ENCODE measurements around the gene PGAP6.
"Not testable (repeated sequence)": the region's sequence is repeated elsewhere in the genome, so short reads cannot be mapped to it uniquely, and the experiment has no call there.

The PGAP6 gene

DNA sequence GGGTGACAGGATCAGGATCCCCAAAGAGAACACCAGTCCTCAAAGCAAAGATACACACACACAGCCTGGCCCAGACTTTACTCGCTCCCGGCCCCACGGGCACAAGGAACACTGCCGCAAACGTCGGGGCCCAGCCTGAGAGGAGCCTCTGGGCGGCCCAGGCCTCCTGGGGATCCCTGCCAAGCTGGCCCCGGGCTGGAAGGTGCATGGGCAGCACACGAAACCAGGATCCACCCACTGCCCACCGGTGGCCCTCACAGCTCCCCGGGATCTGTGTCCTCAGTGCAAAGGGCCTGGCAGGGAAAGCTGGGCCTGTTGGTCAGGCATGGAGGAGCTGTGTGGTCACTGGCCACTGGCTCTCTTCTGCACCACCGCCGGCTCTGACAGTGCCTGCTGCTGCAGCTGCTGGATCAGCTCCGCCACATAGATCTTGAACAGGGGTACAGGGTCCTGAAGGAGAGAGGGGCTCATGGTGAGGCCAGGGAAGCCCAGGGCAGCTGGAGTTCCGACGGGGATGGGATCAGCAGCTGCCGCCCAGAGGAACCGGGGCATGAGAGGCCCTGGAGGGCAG lies 14.4 kb downstream of the PGAP6 start:
- no peak for DNase-seq (ENCODE audit: low spot score)

DNA sequence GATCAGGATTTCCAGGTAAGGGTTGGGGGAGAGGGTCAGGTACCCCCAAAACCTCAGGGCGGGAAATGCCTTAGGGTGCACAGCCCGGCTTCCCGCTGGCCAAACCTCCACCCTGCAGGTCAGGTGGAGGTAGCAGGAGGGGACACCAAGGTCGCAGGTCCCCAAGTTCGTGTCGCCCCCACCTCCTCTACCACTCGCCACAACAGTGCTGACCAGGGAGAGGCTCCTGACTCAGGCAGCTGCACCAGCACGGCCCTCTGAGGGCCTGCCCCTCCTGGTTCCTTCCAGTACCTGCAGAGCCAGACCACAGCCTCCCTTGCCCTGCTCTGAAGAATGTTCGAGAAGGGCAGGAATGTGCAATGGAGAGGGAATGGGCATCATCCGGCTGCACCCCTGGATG lies 15.3 kb downstream of the PGAP6 start:
- DNase-seq (ENCODE audit: low spot score) = no peak

DNA sequence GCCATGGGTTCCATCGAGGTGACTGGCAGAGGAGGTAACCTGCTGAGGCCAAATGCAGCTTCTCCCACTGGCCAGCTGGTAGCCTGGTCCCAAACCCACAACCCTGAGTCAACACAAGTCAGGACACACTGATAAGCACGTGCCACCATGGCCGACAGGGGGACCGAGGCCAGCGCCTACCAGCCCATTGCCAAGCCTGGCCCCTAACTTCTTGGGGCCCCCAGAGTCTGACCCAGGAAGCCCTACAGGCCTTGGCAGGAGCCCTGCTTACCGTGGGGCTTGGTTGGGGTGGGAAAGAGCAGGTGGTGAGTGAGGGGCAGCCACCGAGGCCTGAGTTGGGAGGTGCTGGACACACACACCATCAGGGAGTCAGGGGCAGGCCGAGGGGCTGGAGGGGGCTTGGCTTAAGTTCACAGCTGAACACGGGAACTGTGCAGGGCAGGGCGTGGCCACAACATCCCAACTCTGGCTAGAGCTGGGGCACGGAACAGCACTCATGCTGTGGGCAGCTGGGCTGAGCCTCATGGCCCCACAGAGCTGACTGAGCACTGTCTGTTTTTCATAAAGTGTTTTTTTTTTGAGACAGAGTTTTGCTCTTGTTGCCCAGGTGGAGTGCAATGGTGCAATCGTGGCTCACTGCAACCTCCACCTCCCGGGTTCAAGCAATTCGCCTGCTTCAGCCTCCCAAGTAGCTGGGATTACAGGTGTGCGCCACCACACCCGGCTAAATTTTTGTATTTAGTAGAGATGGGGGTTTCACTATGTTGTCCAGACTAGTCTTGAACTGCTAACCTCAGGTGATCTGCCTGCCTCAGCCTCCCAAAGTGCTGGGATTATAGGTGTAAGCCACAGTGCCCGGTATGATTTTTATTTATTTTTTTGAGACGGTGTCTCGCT lies 16.9 kb downstream of the PGAP6 start:
- no peak for DNase-seq (ENCODE audit: low spot score)

DNA sequence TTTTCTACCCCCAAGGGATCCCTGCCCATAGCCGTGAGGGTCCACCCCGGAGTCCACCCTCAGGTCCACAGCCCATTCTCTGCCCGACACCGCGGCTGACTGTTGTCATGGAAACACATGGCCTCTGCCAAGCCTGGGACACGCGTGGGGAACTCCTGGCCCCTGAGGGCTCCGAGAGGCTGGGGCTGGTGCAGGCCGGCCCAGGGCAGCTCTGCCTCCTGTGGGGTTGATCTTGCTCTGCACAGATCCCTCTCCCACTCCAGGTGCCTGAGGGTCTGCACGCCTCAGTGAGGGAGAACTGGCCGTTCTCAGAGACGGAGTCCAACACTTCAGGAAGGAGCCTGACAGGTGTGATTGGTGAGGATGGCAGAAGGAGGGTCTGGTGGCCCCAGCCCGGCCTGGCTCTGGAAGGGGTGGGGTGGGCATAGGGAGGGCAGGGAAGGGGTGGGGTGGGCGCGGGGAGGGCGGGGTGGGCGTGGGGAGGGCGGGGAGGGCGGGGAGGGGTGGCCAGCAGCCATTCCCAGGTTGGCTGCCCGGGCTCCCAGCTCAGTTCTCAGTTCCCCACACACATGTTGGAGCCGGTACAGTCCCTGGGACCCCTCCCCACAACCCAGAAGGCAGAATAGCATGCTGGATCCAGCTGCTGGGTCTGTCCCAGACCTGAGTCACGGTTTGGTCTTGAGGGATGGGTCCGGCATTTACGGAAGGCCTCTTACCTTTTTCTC lies 17.9 kb downstream of the PGAP6 start:
- DNase-seq (ENCODE audit: low spot score) = no peak

DNA sequence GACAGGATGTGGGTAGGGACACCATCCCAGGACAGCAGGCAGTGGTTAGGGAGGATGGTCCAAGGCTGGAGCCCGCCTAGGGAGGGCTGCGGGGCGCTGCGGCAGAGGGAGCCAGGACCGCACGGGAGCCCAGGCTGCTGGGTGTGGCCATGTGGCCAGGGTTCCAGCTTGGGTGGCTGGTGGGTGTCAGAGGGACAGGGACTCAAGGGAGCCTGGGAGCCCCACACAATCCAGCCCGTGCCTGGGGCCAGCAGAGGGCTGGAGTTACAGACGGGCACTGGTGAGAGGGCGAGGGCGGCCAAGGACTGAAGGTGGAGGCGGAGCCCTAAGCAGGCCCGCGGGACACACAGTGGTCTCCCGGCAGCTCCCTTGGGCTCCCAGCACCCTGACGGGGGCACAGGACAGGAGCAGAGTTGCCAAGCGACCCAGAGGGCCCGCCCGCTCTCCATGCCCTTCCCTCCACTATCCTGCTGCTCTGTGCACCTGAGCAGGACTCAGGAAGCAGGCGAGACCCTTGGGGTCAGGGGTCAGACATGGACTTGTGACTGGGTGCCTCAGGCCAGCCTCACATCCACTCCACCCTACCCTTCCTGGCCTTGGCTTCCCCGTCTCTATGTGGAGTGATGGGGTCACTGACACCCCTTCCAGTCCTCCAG lies 18.5 kb downstream of the PGAP6 start:
- no peak for DNase-seq (ENCODE audit: low spot score)

DNA sequence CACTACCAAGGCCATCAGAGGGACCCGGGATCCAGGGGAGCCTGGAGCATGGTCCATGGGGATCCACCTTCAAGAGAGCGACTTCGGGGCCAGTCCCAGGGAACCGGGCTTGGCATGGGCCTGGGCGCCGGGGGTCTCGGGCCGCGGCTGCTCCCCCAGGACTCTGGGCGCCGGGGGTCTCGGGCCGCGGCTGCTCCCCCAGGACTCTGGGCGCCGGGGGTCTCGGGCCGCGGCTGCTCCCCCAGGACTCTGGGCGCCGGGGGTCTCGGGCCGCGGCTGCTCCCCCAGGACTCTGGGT lies 19.1 kb downstream of the PGAP6 start:
- not testable (repeated sequence) for DNase-seq (ENCODE audit: low spot score)

DNA sequence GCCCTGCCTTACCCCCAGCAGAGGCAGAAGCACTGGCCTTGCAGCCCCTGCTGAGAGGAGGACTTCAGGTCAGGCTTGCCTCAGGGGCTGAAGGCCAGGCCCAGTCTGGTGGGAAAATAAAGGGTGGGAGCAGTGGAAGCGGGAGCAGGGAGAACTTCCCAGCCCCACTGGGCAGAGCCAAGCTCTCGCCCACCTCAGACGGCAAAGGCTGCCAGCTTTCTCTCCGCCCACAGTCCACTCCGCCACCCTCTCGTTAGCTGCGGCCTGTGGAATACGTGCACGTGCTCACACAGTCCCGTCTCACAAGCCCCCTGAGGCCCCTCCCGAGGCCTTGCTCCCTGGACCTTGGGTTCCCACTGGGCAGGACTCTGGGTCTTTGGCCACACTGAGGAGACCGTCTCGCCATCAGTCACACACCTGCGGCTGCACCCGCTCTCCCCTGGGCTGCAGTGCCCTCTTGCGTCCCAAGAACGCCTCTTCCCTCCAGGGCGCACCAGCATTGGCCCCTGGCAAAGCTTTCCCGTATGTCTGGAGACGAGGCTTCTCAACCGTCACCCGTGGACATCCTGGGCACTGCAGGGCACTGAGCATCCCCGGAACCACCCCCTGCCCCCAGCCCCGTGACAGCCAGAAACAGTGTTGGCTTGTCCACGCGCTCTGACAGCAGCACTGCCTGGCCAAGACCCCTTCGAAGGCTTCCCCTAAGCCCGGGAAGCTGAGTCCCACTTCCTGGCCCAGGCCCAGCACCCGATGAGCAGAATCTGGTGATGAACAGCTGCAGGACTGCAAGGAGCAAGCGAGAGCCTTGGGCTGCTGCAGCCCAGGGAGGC lies 19.7 kb downstream of the PGAP6 start:
- peak; percentile 85 for DNase-seq (ENCODE audit: low spot score)

DNA sequence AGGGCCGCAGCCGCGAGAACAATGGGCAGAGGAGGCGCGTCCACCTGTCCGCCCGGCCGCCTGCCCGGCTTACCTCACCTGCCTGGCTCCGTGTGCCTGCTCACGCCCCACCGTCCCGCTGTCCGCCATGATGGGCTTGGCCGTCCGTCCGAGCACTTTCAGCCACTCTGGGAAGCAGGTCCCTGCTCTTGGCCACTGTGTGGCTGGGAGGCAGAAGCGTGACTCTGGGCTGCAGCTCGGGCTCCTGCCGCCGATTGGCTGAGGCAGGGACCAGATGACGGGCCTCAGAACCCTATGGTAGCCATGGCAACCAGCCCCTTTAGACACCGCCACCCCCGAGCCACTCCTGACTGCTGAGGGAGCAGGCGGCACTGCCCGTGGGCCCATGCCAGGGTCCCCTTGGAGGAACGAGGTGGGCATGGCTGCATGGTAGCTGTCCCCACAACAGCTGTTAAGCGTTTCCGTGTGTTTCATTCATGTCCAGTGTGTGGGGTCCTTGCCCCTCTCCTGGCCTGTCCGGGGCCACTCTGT lies 20.4 kb downstream of the PGAP6 start:
- DNase-seq (ENCODE audit: low spot score) = peak; percentile 71

DNA sequence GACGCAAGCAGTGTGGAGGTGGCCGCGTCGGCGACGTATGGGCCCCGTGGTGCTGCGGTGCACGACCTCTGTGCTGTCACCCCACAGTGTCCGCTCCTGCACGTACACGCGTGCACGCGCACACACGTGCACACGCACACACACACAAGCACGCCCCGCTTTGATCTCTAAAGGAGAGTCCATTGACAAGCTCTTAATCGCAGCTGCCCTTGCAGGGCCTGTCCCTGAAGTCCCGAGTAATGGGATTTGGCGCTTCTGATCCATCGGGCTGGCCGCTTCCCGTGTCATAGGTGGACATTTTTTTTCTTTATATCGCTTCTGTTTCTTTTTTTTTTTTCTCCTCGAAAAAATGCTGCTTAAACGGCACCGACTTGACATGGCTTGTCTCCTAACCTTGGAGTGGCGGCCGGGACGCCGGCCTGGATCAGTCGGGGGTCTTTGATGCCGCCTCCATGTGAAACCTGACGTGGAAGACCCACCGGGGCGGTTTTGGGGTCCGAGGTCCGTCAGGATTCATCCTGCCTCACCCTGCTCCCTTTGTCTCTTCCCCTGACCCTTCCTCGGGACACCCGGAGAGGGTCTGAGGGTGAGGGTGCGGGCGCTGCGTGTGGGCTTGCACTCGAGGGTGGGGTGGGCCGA lies 21.0 kb downstream of the PGAP6 start:
- DNase-seq (ENCODE audit: low spot score) = no peak

DNA sequence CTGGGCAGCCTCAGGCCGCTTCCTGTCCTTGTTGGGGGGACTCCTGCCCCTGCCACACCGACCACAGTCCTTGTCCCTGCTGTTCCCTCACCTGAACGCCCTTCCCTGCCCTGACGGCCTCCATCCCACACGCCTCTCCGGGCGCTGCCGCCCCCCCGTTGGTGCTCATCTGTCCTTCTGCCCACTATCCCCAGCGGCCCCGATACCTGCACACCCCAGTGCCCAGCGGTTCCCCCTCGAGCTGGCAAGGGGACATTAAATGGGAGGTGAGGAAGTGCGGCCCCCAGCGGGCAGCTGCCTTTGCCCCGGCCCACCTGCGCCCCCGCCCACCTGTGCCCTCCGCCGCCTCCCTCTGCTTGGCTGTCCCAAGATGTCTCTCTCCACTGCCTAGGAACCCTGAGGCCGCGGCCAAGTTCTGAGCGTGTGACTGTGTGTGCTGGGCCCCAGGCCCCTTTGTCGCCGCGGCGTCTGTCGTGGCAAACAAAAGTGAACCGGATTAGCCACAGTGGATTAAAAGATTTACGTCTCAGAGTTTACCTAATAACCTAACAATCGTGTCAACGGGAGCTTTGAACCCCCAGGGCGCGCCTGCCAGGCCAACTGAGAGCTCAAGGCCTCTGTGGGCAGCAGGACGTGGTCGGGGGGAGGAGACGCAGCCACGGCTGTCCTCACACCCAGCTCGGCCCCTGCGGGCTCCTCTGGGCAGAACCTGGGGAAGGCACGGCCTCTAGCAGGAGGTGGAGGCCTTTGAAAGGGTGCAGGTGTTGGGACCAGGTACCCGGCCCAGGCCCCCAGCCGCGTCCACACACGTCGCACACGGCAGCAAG lies 21.7 kb downstream of the PGAP6 start:
- DNase-seq (ENCODE audit: low spot score) = no peak

DNA sequence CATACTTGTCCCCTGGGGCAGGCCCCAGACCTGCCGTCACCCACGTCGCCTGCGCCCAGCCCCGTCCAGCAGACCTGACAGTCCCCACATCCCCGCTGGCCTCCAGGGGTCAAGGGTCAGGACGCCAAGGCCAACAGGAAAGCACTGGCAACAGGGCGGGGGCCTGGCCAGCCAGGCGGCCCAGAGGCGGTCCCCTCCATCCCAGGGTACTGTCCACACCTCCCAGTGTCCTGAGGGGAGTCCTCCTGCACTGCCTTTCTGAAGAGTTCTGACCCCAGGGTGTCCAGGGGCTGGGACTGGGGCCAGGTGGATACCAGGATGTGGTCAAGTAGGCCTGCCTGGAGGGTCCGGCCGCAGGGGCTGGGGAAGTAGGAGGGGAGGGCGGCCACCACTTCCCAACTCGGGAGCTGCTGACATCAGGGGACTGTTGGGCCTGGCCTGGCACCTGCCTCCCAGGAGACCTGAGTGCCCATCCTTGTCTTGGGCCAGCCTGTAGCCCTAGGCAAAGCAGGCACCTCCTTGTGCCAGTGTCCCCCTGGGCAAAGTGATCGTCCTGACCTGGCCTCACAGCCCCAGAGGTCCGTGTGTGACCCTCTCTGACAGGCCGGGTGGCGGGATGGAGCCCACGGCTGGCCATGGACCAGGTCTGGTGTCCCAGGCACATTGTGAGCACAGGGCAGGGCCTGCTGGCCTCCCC lies 22.6 kb downstream of the PGAP6 start:
- DNase-seq (ENCODE audit: low spot score) = no peak

DNA sequence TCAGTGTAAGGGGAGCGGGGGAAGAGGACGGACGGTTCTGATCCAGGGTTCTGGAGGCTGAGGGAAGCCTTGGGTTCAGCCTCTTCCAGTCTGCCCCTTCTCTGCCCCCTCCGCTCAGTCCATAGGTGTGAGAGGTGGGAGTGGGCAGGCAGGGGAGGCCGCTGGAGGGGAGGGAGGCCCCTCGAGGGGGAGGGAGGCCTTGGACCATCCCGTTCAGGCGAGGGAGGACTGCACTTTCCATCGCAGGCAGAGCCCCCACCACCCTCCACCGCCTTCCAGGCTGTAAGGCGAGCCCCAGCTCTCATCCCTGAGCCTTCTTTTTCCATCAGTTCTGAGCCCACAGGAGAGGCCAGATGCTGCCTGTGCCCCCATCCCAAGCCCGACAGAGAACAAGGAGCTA lies 25.0 kb downstream of the PGAP6 start:
- no peak for DNase-seq (ENCODE audit: low spot score)

DNA sequence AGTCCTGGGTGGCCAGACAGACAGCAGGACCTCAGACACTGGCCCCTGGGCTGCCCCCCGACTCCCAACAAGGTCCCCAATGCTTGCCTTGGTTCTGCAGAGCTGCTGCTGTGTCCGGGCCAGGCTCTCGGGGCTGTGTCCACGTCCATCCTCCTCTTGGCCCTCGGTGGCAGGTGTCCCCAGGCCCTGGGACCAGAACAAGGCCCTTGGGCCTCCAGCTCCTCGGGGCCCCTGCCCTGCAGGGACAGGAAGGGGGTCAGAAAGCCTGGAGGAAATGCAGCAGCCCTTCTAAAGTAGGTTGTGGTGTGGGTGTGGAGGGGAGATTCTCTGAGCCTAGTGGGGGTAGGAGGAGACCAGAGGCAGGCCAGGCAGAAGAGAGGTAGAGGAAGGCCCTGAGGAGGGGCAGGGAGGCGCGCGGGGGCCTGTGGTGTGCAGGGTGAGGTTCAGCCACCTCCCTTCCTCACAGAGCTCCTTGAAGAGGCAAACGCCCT lies 26.8 kb downstream of the PGAP6 start:
- DNase-seq (ENCODE audit: low spot score) = no peak

DNA sequence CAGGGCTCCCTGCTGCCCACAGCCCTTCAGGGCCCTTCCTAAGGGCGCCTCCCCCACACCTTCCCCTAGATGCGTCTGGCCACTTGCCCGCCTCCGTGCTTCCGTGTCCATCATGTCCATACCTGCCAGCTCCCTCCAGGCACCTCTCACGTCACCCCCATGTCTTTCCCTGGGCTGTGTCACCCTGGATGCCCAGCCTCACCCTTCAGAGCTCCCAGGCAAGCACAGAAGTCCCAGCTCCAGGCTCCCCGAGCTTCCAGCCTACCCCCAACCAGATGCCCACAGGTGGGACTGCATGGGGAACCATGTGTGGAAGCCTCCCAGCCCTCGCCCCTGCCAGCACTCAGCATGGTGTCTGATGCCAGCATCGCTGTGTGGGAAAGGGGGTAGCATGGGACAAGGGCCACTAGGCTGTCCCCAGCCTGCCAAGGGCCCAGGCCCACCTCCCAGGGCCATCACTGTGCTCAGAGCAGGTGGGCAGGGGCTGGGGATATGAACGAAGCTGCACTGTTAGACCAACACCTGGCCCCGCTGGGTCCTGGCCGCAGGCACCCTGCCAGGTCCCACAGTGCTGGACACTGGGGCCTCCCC lies 27.4 kb downstream of the PGAP6 start:
- no peak for DNase-seq (ENCODE audit: low spot score)

DNA sequence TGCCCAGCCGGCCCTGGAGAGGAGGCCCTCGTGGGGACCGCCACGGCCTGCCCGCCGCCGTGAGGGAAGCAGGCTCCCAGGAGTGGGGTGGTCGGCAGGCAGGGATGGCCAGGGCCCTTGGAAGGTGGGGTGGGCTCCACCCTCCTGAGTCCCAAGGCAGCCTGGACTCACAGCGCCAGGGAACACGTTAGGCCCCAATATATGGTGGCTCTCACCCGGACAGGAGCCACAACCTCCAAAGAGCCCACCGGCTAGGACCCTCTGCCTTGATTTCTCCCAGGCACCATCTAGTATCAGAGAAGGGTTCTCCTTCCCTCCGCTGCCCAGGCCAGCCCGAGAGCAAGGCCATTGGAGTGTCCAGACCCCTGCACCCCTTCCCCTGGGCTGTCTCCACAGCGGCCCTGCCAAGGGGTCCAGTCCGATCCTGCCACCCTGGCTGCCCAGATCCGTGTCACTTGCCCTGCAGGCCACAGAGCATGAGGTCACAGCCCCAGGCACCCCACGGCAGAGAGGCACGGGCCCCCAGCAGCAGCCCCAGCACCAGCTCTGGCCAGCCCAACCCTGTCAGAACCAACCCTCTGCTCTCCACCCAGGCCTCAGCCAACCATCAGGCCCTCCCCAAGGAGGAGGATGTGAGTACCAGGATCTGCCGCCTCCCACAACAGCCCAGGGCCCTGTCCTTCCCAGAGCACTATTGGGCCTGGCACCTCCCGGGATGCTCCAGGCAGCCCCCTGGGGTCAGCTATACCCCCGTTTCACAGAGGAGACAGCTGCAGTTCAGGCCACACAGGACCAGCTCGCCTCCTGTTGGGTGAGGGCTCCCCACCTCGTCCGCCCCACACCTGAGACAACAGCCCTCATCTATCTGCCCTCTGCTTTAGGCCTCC lies 28.1 kb downstream of the PGAP6 start:
- DNase-seq (ENCODE audit: low spot score) = peak; percentile 21

DNA sequence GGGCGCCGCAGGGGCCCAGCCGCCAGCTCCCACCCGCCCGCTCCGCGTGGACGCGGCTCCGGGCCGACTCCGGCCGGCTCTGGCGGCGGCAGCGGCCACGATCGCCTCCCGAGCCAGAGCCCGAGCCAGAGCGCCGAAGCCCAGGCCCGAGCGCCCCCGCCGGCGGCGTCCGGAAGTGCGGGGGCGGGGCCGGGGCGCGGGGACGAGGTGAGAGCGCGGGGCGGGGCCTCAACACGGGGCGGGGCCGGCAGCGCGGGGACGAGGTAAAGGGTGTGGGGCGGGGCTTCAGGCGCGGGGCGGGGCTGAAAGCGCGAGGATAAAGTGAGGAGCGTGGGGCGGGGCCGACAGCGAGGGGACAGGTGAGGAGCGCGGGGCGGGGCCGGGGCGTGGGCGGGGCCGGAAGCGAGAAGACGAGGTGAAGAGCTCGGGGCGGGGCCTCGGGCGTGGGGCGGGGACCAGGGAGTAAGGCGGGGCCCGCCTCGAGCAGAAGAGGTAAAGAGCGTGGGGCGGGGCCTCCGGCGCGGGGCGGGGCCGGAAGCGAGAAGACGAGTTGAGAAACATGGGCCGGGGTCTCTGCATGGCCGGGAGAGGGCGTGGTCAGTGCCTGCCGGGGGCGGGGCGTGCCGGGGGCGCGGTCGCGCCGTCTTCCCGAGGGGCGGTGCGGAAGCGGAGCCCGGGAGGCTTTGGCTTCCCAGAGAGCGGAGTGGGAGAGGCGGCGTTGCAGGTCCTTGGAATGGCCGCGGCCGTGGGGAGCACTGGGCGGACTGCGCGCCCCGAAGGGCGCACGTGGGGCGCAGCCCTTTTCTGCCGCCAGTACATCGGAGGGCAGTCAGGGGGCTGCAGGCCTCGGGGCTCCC lies 29.0 kb downstream of the PGAP6 start, which contains the start of gene AXIN1:
TSS of gene AXIN1 (minus strand) at position 177 of the 857 bp plus-strand sequence. CDS start 5,698 bp downstream, outside the sequence.
- DNase-seq (ENCODE audit: low spot score) = peak; percentile 97
